ENCODE measurements around the gene CCDC91.
A peak's percentile ranks its signal among the peaks of the same experiment; 100 is the strongest.
"Not testable (repeated sequence)": the region's sequence is repeated elsewhere in the genome, so short reads cannot be mapped to it uniquely, and the experiment has no call there.

The CCDC91 gene

GRCh38 chr12:28184375-28184774 lies 5.9 kb upstream of the CCDC91 start:
- DNase-seq (ENCODE audit: low spot score): no peak

GRCh38 chr12:28186500-28186899 lies 3.8 kb upstream of the CCDC91 start:
- no peak for DNase-seq (ENCODE audit: low spot score)

- no peak for DNase-seq (ENCODE audit: low spot score)
These were observed 404 bp upstream of the CCDC91 start for GRCh38 chr12:28189784-28190320.

- DNase-seq (ENCODE audit: low spot score): peak; percentile 68
These were observed 1.1 kb downstream of the CCDC91 start for GRCh38 chr12:28191051-28192048.

GRCh38 chr12:28192125-28192524 lies 1.9 kb downstream of the CCDC91 start:
- DNase-seq (ENCODE audit: low spot score): peak; percentile 71

GRCh38 chr12:28194621-28195020 lies 4.4 kb downstream of the CCDC91 start:
- DNase-seq (ENCODE audit: low spot score): not testable (repeated sequence)

- not testable (repeated sequence) for DNase-seq (ENCODE audit: low spot score)
These were observed 10.9 kb downstream of the CCDC91 start for GRCh38 chr12:28201136-28201535.

GRCh38 chr12:28202374-28203130 lies 12.3 kb downstream of the CCDC91 start:
- DNase-seq (ENCODE audit: low spot score): no peak

- no peak for DNase-seq (ENCODE audit: low spot score)
These were observed 19.5 kb downstream of the CCDC91 start for GRCh38 chr12:28209782-28210181.

GRCh38 chr12:28212182-28212581 lies 21.9 kb downstream of the CCDC91 start:
- DNase-seq (ENCODE audit: low spot score): no peak

GRCh38 chr12:28215021-28215420 lies 24.8 kb downstream of the CCDC91 start:
- DNase-seq (ENCODE audit: low spot score): no peak

- DNase-seq (ENCODE audit: low spot score): no peak
These were observed 25.8 kb downstream of the CCDC91 start for GRCh38 chr12:28216016-28216415.

- DNase-seq (ENCODE audit: low spot score): no peak
These were observed 27.5 kb downstream of the CCDC91 start for GRCh38 chr12:28217805-28218204.

GRCh38 chr12:28218875-28219274 lies 28.6 kb downstream of the CCDC91 start:
- no peak for DNase-seq (ENCODE audit: low spot score)

- no peak for DNase-seq (ENCODE audit: low spot score)
These were observed 29.6 kb downstream of the CCDC91 start for GRCh38 chr12:28219827-28220226.

- no peak for DNase-seq (ENCODE audit: low spot score)
These were observed 31.9 kb downstream of the CCDC91 start for GRCh38 chr12:28222081-28222700.

- DNase-seq (ENCODE audit: low spot score): no peak
These were observed 32.8 kb downstream of the CCDC91 start for GRCh38 chr12:28223025-28223554.

GRCh38 chr12:28223858-28224257 lies 33.6 kb downstream of the CCDC91 start:
- no peak for DNase-seq (ENCODE audit: low spot score)

- DNase-seq (ENCODE audit: low spot score): no peak
These were observed 36.4 kb downstream of the CCDC91 start for GRCh38 chr12:28226705-28227104.

- DNase-seq (ENCODE audit: low spot score): no peak
These were observed 37.0 kb downstream of the CCDC91 start for GRCh38 chr12:28227251-28227650.

- no peak for DNase-seq (ENCODE audit: low spot score)
These were observed 41.0 kb downstream of the CCDC91 start for GRCh38 chr12:28231248-28231647.

All from hematopoietic multipotent progenitor cell treated with erythropoietin and hydrocortisone succinate and interleukin-3 and kit ligand, for 15 days (in vitro differentiated cells).